H1 (cell line): Measurements from ENCODE around the gene ARRB1. TPM values are rescaled to one million over a fixed set of nuclear protein-coding genes. Genes with fewer than 3 reads are reported as not detected.

Experiments
- CTCF ChIA-PET: fragments of 300-600 bp; sonication (Branson Sonifier 250); formaldehyde crosslinking; loops from one replicate; lab custom pipeline; 2021; ENCODE audit not compliant: partially characterized antibody; lab: Charles Lee
- POLR2A ChIA-PET: fragments of 300-600 bp; sonication (Branson Sonifier 250); formaldehyde crosslinking; loops from one replicate; lab custom pipeline; 2021; ENCODE audit warnings: inconsistent platforms; ENCODE audit not compliant: partially characterized antibody; lab: Charles Lee
- DNase-seq, 2 experiments: peaks; one replicate each; pipeline versions ENCODE4 v3.0.0 to v3.0.0-alpha.2; 2010 to 2022; ENCODE audit warnings: low spot score in 2 of 2, low read depth in 1 of 2, mixed read lengths in 1 of 2
- FAIRE-seq: peaks from 2 replicates; lab custom pipeline; 2011; peaks lifted over from hg19 to GRCh38; lab: Jason Lieb, UNC
- H2AFZ ChIP-seq: 2 replicates; pipeline ENCODE4 v1.8.1; 2012; ENCODE audit warnings: low read length, inconsistent platforms
- H2AK5ac ChIP-seq: 2 replicates; pipeline ENCODE4 v1.6.1; 2013; ENCODE audit warnings: low read depth, low read length
- H2BK120ac ChIP-seq: replicated peaks from 2 replicates; pipeline ENCODE3; 2013; ENCODE audit warnings: low read depth, low read length, inconsistent platforms
- H2BK12ac ChIP-seq: 2 replicates; pipeline ENCODE4 v1.6.1; 2013; ENCODE audit warnings: low read depth, low read length
- H2BK15ac ChIP-seq: 2 replicates; pipeline ENCODE4 v1.6.1; 2013; ENCODE audit warnings: low read length
- H2BK20ac ChIP-seq: 2 replicates; pipeline ENCODE4 v1.6.1; 2013; ENCODE audit warnings: low read length
- H2BK5ac ChIP-seq: 2 replicates; pipeline ENCODE4 v1.6.1; 2013; ENCODE audit warnings: low read depth, low read length
- H3K14ac ChIP-seq: 2 replicates; pipeline ENCODE4 v1.6.1; 2013; ENCODE audit warnings: inconsistent platforms; ENCODE audit not compliant: insufficient read length
- H3K18ac ChIP-seq: 2 replicates; pipeline ENCODE4 v1.6.1; 2013; ENCODE audit warnings: low read length; ENCODE audit errors: extremely low read depth
- H3K23ac ChIP-seq: 2 replicates; pipeline ENCODE4 v1.6.1; 2013; ENCODE audit warnings: inconsistent platforms; ENCODE audit not compliant: insufficient read length
- H3K23me2 ChIP-seq: 2 replicates; pipeline ENCODE4 v1.6.1; 2013; ENCODE audit warnings: low read depth, low read length
- H3K27ac ChIP-seq: 2 replicates; pipeline ENCODE4 v1.6.1; 2011; ENCODE audit warnings: low read depth, low read length, inconsistent platforms
- H3K27me3 ChIP-seq, 4 experiments: replicated peaks in 1 of 4; 1 replicate in 1 of 4; 2 replicates in 3 of 4; pipeline versions ENCODE4 v1.6.1 to v1.8.1; 2011 to 2013; ENCODE audit warnings: low read length in 3 of 4, mild to moderate bottlenecking in 3 of 4, inconsistent platforms in 2 of 4, mixed read lengths in 2 of 4, moderate library complexity in 1 of 4; ENCODE audit not compliant: control insufficient read depth in 3 of 4, insufficient read depth in 3 of 4; ENCODE audit errors: extremely low read depth in 1 of 4
- H3K36me3 ChIP-seq, 4 experiments: 2 replicates each; pipeline versions ENCODE4 v1.6.1 to v1.8.1; 2011 to 2013; ENCODE audit warnings: mild to moderate bottlenecking in 4 of 4, low read length in 3 of 4, moderate library complexity in 2 of 4, control low read depth in 1 of 4, inconsistent platforms in 1 of 4; ENCODE audit not compliant: insufficient read depth in 4 of 4, control insufficient read depth in 2 of 4
- H3K4ac ChIP-seq: replicated peaks from 2 replicates; pipeline ENCODE3; 2013; ENCODE audit warnings: low read length, low read depth, mixed read lengths, inconsistent platforms; ENCODE audit not compliant: insufficient read length
- H3K4me1 ChIP-seq, 4 experiments: replicated peaks in 1 of 4; 1 replicate in 1 of 4; 2 replicates in 3 of 4; pipeline versions ENCODE4 v1.6.1 to v1.8.1; 2011 to 2013; ENCODE audit warnings: low read length in 3 of 4, inconsistent platforms in 2 of 4, mixed read lengths in 1 of 4; ENCODE audit not compliant: insufficient read depth in 4 of 4, control insufficient read depth in 3 of 4
- H3K4me2 ChIP-seq, 2 experiments: 2 replicates each; pipeline versions ENCODE4 v1.6.1 to v1.8.1; 2011 to 2013; ENCODE audit warnings: low read depth in 2 of 2, low read length in 2 of 2, control low read depth in 1 of 2, inconsistent platforms in 1 of 2, mild to moderate bottlenecking in 1 of 2; ENCODE audit not compliant: insufficient read depth in 1 of 2
- H3K4me3 ChIP-seq, 4 experiments: fragments of 200-600, 300-600 bp in 1 of 4; sonication (generic), shearing (Covaris generic), sonication (Bioruptor Twin) in 1 of 4; 2 replicates each; pipeline versions ENCODE4 v1.5.1 to v1.8.1; 2011 to 2016; ENCODE audit warnings: low read length in 4 of 4, low read depth in 3 of 4, control low read depth in 2 of 4, inconsistent platforms in 2 of 4, mild to moderate bottlenecking in 2 of 4, mixed read lengths in 1 of 4, moderate library complexity in 1 of 4; ENCODE audit not compliant: insufficient read depth in 2 of 4; ENCODE audit errors: extremely low read depth in 1 of 4
- H3K56ac ChIP-seq: replicated peaks from 2 replicates; pipeline ENCODE3; 2013; ENCODE audit warnings: low read depth, mild to moderate bottlenecking, mixed read lengths, low read length, inconsistent platforms; ENCODE audit not compliant: insufficient read length
- H3K79me1 ChIP-seq: 2 replicates; pipeline ENCODE4 v1.6.1; 2013; ENCODE audit warnings: low read depth, low read length, control low read depth
- H3K79me2 ChIP-seq, 2 experiments: 2 replicates each; pipeline versions ENCODE4 v1.6.1 to v1.8.1; 2012 to 2013; ENCODE audit warnings: low read length in 2 of 2, mild to moderate bottlenecking in 2 of 2, inconsistent platforms in 1 of 2; ENCODE audit not compliant: insufficient read depth in 2 of 2, control insufficient read depth in 1 of 2
- H3K9ac ChIP-seq, 4 experiments: replicated peaks in 1 of 4; 1 replicate in 1 of 4; 2 replicates in 3 of 4; pipeline versions ENCODE4 v1.6.1 to v1.8.1; 2011 to 2013; ENCODE audit warnings: low read depth in 3 of 4, low read length in 3 of 4, control low read depth in 2 of 4, mild to moderate bottlenecking in 2 of 4, moderate library complexity in 2 of 4, inconsistent platforms in 1 of 4; ENCODE audit errors: extremely low read depth in 1 of 4
- H3K9me3 ChIP-seq, 2 experiments: 2 replicates each; pipeline versions ENCODE4 v1.6.1 to v1.8.1; 2012 to 2013; ENCODE audit warnings: mild to moderate bottlenecking in 2 of 2, moderate library complexity in 2 of 2, control low read depth in 1 of 2, inconsistent platforms in 1 of 2, low read depth in 1 of 2, low read length in 1 of 2, mixed read lengths in 1 of 2; ENCODE audit not compliant: insufficient read depth in 2 of 2
- H4K20me1 ChIP-seq, 2 experiments: replicated peaks in 1 of 2; 2 replicates each; pipeline versions ENCODE3 to v1.8.1; 2011 to 2013; ENCODE audit warnings: inconsistent platforms in 2 of 2, low read length in 2 of 2, mild to moderate bottlenecking in 1 of 2; ENCODE audit not compliant: insufficient read depth in 2 of 2, control insufficient read depth in 1 of 2
- H4K5ac ChIP-seq: 2 replicates; pipeline ENCODE4 v1.6.1; 2013; ENCODE audit warnings: low read length, low read depth, mixed read lengths, inconsistent platforms; ENCODE audit not compliant: insufficient read length
- H4K8ac ChIP-seq: 2 replicates; pipeline ENCODE4 v1.8.0; 2013; ENCODE audit warnings: mild to moderate bottlenecking, moderate library complexity, low read length, inconsistent platforms; ENCODE audit not compliant: insufficient read depth; ENCODE audit errors: extremely low read depth
- H4K91ac ChIP-seq: replicated peaks from 2 replicates; pipeline ENCODE3; 2013; ENCODE audit warnings: low read length, mixed read lengths, inconsistent platforms; ENCODE audit not compliant: insufficient read length
- CHD2 ChIP-seq: IDR thresholded peaks from 2 replicates; pipeline ENCODE4 v1.6.1; 2012; ENCODE audit warnings: low read length, improper control_type of control experiment
- EGR1 ChIP-seq: IDR thresholded peaks from 2 replicates; pipeline ENCODE4 v1.6.1; 2011; ENCODE audit warnings: low read depth, low read length, borderline replicate concordance
- HDAC2 ChIP-seq, 2 experiments: fragments of 300-600 bp in 1 of 2; sonication (generic) in 1 of 2; IDR thresholded peaks; 2 replicates each; pipeline ENCODE4 v1.6.1; 2011 to 2012; ENCODE audit warnings: low read depth in 2 of 2, low read length in 2 of 2, mild to moderate bottlenecking in 2 of 2, moderate library complexity in 2 of 2, borderline replicate concordance in 1 of 2, inconsistent platforms in 1 of 2
- NANOG ChIP-seq: IDR thresholded peaks from 2 replicates; pipeline ENCODE4 v1.6.1; 2011; ENCODE audit warnings: low read length, low read depth, mild to moderate bottlenecking, inconsistent platforms; ENCODE audit not compliant: insufficient read depth, poor library complexity, severe bottlenecking
- SIRT6 ChIP-seq: IDR thresholded peaks from one replicate; pipeline ENCODE4 v1.7.1; 2012; ENCODE audit warnings: low read length, inconsistent platforms
- SIX5 ChIP-seq: IDR thresholded peaks from 2 replicates; pipeline ENCODE4 v1.6.1; 2011; ENCODE audit warnings: mild to moderate bottlenecking, low read depth, low read length
- SRF ChIP-seq: IDR thresholded peaks from 2 replicates; pipeline ENCODE4 v1.6.1; 2011; ENCODE audit warnings: mild to moderate bottlenecking, low read depth, low read length, moderate library complexity
- WGBS, 2 experiments: shearing (Covaris generic) in 1 of 2; methylation state at CpG; one replicate each; pipeline versions ENCODE4 v1.1.6 to v1.1.7; 2013 to 2015; ENCODE audit warnings: low lambda C conversion rate in 2 of 2, mixed read lengths in 2 of 2, inconsistent platforms in 1 of 2, low coverage in 1 of 2, missing lambda C conversion rate in 1 of 2; ENCODE audit not compliant: insufficient replicate concordance in 2 of 2, insufficient coverage in 1 of 2, insufficient read length in 1 of 2; ENCODE audit errors: extremely low coverage in 1 of 2, missing lambda C conversion rate in 1 of 2; 5-methylcytosine and 5-hydroxymethylcytosine counted together
- polyA plus RNA-seq, 7 experiments: library from polyadenylated mRNA; depleted of rRNA in 3 of 7; stranded (reverse) in 5 of 7; unstranded in 2 of 7; fragments of >200 nt in 5 of 7; fragments of 200-250 nt in 2 of 7; gene quantifications; 1 replicate in 5 of 7; 2 replicates in 1 of 7; 4 replicates in 1 of 7; pipeline versions ENCODE4 v1.2.1 to v1.2.3, GENCODE V29; 2011 to 2013; ENCODE audit warnings: missing spikeins in 2 of 7, mixed read lengths in 2 of 7
- total RNA-seq: library from RNA; stranded (reverse); fragmentation: NEBNext Ultra II Directional; extraction: Animal tissue kit (Norgen Biotek cat#: 25700); gene quantifications from 2 replicates; pipeline ENCODE4 v1.2.1, GENCODE V29; 2021

Gene ARRB1
- total and polyA plus RNA-seq, 2 of the 8 experiments (the other 6 are each of a cell fraction or from before 2014, with no cell fraction given) = 9.4 to 31.8 TPM

GRCh38 chr11:75387736-75388294 lies 36.4 kb upstream of the ARRB1 start:
- Histone ChIP-seq H3K79me1 (no peaks in the 10 kb centered on the region), H2BK120ac (no peak overlapping the region), H2AFZ (0 out of 2 replicates have a peak overlapping the region, but pooled peaks have one; percentile 87), H3K14ac (no peak overlapping the region), H3K4me3 (no peak overlapping the region), H3K56ac (no peak overlapping the region), H4K8ac (no peak overlapping the region), H3K23ac (no peak overlapping the region), H2BK15ac (no peak overlapping the region), H2BK12ac (0 out of 2 replicates have a peak overlapping the region, but pooled peaks have one; percentile 1), H4K91ac (no peak overlapping the region), H3K4ac (no peak overlapping the region), H3K9me3 (no peaks in the 10 kb centered on the region), H2AK5ac (no peak overlapping the region), H3K18ac (no peak overlapping the region), H3K4me1 (peaks cover 0 to 6% (median 1%) of the 10 kb centered on the region in 4 experiments; a peak in 5 of 7 replicates), H3K4me2 (no peak overlapping the region), H3K27me3 (no peaks in the 10 kb centered on the region), H3K79me2 (no peaks in the 10 kb centered on the region), H4K5ac (no peak overlapping the region), H4K20me1 (no peaks in the 10 kb centered on the region), H3K23me2 (no peaks in the 10 kb centered on the region), H2BK5ac (no peak overlapping the region), H3K36me3 (no peaks in the 10 kb centered on the region), H2BK20ac (peak overlapping the region; percentile 51; the same call in 1 of the 2 replicates), H3K9ac (no peak overlapping the region), H3K27ac (no peak overlapping the region)
- TF ChIP-seq NANOG = no peak
- no peak for TF ChIP-seq EGR1
- TF ChIP-seq SIRT6 = no peak
- no peak for TF ChIP-seq HDAC2 (IDR thresholded peaks at IDR 0.05; ENCODE audit: borderline replicate concordance in 1 of 2, low read depth in 2 of 2, low read length in 2 of 2)
- no peak for TF ChIP-seq SIX5
- no peak for TF ChIP-seq SRF
- TF ChIP-seq CHD2 = no peak
- 83% methylated on average over 3 of the region's 3 CpGs; no CpG with 5 or more reads in 1 of the 2 experiments for WGBS, 2 experiments
- no peak for DNase-seq
- FAIRE-seq = no peak
- CTCF ChIA-PET = interaction anchor here (0.6 to 16.6 kb wide), 45 partner anchors 10 to 331 kb away, joined by 3 to 327 read pairs (median 8); partner anchors contain the start of gene RPS3
- POLR2A ChIA-PET = interaction anchor here (0.7 to 20.0 kb wide), 6 partner anchors 15 to 57 kb away, joined by 3 to 269 read pairs (median 3); partner anchors contain the start of gene RPS3
